ENCODE measurements around the gene LRRC38.

DNA sequence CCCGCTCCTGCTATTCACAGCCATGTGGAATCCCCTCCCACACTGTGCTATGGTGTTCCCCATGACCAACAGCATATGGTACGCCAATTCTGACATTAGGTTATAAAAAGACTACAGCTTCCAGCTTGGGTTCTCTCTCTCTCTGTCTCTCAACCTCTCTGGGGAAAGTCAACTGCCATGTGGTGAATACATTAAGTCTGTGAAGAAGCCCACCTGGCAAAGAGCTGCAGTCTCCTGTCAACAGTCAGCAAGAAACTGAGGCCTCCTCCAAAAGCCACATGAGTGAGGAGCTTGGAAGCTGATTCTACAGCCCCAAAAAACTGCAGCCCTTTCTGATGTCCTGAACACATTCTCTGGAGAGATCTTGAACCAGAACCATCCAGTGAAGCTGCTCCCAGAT, 25.0 kb upstream of the LRRC38 start:
- TF ChIP-seq CTCF (IDR thresholded peaks at IDR 0.05) (no peak), POLR2A (IDR thresholded peaks at IDR 0.05) (no peak), POLR2AphosphoS5 (IDR thresholded peaks at IDR 0.05) (no peak), EP300 (IDR thresholded peaks at IDR 0.05) (no peak)
